SW 1271 (cell line): ENCODE measurements around the gene SLC31A2.
"Not testable (repeated sequence)": the region's sequence is repeated elsewhere in the genome, so short reads cannot be mapped to it uniquely, and the experiment has no call there.

Experiments
- DNase-seq, 2 experiments: peaks; one replicate each; lab custom pipeline; 2025; lab: John Stamatoyannopoulos, UW

SLC31A2 gene, protein sequence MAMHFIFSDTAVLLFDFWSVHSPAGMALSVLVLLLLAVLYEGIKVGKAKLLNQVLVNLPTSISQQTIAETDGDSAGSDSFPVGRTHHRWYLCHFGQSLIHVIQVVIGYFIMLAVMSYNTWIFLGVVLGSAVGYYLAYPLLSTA

DNA sequence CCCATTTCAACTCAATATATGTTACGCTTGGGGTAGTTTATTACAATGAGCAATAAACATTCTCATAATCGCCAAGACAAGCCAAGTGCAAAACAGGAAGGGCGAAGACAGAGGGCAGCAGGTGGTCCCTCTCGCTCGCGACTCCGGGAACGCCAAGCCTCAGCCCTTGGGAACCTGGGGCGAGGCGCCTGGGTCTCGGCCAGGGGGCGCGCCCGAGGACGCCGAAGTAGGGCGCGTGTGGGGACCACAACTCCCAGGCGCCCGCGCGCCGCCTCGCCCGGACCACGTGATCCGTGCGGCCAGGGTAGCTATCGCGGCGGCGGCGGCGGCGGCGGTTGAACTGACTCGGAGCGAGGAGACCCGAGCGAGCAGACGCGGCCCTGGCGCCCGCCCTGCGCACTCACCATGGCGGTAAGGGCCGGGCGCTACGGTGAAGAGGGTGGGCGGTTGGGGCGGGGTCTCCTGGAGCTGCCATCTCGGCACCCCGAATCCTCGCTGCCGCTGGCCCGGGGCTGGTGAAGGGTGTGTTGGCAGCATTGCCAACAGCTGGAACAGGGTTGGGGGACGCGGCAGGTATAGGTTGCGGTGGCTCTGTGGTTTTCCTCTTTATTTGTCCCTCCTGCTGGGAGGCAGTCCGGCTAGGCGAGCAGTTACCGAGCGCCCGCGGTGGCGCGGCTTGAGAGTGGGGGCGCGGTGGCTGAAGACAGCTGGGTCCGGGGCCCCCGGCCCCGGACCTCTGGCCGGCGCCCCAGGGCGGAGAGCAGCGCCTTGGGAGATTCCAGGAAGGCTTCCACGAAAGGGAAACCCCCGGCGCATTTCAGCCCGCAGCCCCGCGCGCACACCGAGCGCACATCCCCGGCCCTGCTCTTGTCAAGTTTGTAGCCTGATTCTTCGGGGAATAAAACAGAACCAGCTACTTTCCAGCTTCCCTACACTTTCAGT is at the start of gene SLC31A2:
TSS of gene SLC31A2 (plus strand) at position 338 of the 942 bp plus-strand sequence. CDS start at position 406, 68 bp downstream.
- DNase-seq = peak; percentile 79 to 83

DNA sequence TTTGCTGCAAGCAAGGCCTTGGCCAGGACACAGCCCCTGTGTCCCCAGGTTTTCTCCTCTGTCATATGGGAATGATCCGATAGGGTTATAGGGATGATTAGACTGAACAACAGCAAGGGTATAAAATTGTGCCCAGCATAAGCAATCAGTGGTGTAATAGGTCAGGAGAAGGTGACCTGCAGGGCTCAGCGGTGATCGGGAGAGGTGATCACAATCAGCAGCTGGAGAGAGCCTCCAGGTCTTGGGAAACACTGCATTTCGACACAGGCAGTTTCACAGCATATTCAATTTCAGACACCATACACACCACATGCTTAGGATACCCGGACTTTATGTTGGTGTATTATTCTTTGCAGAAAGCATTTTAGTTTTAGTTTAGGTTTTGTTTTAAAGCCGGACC is 45.5 kb upstream of the SLC31A2 start:
- not testable (repeated sequence) for DNase-seq

DNA sequence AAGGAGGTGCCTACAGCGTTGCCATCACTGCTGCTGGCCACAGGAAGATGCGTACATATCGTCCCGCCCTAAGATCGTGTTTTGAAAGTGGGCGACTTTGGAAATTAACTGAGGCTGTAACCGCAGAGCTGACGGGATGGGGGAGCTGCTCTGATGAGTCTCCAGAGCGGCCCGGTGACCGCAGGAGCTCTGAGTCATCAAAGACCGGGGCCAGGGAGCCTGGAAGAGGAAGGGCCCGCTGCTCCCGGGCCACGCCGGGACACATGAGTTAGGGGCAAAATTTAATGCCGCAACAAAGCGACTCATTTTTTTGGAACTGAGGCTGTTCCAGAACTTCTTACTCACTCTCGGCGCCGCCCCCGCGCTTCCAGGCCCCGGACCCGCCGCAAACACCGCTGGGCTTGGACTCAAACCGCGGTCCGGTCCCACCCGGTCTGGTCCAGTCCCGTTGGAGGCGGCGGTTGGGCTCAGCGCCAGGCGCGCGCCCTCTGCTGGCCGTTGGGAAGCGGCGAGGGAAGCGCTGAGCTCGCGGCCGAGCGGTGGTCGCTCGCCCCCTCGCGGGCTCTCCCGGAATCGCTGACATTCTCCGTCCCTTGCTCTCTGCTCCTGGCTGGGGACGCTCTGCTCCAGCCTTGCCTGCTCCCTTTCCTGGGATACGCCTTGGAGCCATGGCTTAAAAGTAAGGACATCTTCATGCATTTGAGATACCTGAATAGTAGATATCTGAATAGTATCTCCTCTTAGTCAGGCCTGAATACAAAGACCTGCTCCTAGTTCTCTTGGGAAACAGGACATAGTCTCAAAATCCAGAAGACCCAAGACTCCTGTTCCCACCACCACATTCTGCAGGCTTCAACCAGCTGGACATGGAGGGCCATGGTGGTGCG is 39.5 kb upstream of the SLC31A2 start:
- not testable (repeated sequence) for DNase-seq

DNA sequence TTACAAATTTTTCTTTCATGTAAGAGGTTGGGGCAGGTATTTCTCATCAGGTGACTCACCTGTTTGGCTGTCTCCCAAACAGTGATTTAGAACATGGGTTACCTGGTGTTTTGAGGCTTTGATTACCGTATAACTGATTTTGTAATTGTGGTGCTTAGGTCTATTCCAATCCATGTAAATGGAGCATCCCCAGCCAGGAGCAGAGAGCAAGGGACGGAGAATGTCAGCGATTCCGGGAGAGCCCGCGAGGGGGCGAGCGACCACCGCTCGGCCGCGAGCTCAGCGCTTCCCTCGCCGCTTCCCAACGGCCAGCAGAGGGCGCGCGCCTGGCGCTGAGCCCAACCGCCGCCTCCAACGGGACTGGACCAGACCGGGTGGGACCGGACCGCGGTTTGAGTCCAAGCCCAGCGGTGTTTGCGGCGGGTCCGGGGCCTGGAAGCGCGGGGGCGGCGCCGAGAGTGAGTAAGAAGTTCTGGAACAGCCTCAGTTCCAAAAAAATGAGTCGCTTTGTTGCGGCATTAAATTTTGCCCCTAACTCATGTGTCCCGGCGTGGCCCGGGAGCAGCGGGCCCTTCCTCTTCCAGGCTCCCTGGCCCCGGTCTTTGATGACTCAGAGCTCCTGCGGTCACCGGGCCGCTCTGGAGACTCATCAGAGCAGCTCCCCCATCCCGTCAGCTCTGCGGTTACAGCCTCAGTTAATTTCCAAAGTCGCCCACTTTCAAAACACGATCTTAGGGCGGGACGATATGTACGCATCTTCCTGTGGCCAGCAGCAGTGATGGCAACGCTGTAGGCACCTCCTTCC is 37.9 kb upstream of the SLC31A2 start:
- DNase-seq = peak in 1 of 2 experiments; percentile 13

DNA sequence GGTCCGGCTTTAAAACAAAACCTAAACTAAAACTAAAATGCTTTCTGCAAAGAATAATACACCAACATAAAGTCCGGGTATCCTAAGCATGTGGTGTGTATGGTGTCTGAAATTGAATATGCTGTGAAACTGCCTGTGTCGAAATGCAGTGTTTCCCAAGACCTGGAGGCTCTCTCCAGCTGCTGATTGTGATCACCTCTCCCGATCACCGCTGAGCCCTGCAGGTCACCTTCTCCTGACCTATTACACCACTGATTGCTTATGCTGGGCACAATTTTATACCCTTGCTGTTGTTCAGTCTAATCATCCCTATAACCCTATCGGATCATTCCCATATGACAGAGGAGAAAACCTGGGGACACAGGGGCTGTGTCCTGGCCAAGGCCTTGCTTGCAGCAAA is 32.0 kb upstream of the SLC31A2 start:
- DNase-seq = not testable (repeated sequence)

DNA sequence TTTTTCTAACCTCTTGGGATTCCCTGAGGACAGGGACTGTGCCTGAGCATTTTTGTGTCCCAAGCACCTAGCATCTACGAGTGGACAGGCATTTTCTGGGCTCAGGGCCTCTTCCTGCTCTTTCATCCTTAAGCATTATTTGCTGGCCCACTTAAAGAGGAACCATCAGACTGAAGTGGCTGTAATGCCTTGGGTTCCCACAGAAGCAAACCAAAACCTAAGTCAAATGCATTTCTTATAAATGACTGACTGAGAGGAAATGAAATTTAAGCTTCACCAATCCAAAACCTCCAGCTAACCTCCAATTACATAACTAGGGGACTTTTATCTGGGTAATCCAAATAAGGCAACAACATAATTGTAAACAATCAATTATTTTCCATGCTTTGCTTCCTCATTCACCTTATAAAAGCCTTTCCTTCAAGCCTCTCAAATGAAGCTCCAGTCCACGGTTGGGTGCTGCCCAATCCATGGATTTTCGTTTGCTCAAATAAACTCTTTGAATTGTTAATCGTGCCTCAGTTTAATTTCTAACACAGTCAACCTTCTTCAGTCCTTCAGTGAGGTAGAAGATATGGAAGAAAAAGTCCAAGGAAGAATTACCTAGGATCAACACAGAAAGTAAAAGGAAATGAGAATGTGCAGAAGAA is 25.3 kb upstream of the SLC31A2 start:
- DNase-seq = no peak

DNA sequence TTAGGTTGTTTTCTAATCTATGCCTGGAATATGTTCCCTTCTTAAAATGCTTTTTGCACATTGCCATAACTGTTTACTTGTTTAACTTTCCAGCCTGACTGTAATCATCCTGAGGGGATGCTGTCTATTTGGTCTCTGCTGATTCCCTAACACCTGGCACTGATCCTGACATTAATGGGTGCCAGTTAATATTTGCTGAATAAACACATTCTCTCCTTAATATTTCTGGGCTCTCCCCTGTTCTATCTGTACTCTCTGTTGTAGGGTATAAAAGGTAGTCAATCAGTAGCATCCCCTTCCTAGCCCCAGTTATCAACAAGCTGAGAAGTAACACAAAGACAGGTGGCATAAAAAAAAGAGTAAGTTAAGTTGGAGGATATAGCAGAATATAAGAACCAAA is 21.3 kb upstream of the SLC31A2 start:
- DNase-seq = no peak

DNA sequence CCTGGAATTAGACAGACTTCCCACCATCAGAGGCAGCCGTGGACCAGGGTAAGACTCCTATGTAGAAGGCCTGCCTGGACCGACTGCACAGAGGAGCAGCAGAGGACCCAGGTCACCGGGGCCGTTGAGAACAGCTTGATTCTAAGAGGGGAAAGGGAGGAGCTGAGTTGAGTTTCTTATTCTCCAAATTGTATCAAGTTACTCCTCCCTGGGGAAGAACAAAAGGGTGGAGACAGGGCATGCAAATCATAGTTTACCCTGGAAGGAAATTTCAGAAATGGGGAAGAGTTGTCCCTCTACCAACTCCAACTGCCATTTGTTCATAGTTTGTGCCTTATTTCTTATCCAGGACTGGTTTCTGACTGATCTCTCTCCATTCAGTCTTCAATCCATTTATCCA is 20.9 kb upstream of the SLC31A2 start:
- no peak for DNase-seq

DNA sequence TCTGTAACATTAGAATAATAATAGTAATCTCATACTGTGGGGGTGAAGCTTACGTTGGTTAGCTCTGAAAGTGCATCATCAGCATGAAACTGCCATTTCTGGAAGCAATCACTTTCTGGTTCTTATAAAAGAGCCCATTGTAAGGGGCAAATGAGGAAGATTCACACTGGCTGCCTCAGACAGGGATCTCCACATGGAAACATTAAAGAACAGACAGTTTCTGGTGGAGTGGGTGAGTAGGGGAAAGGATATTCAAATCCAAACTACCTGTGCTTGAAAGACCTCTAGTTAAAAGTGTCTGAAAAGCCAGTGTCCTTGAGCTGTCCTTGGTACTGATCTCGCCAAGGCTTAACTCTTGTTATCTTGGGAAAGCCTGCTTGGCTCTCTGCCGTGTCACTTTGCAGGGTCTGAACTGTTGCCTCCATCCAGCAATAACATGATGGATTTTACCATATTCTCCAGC is 19.1 kb upstream of the SLC31A2 start:
- no peak for DNase-seq

DNA sequence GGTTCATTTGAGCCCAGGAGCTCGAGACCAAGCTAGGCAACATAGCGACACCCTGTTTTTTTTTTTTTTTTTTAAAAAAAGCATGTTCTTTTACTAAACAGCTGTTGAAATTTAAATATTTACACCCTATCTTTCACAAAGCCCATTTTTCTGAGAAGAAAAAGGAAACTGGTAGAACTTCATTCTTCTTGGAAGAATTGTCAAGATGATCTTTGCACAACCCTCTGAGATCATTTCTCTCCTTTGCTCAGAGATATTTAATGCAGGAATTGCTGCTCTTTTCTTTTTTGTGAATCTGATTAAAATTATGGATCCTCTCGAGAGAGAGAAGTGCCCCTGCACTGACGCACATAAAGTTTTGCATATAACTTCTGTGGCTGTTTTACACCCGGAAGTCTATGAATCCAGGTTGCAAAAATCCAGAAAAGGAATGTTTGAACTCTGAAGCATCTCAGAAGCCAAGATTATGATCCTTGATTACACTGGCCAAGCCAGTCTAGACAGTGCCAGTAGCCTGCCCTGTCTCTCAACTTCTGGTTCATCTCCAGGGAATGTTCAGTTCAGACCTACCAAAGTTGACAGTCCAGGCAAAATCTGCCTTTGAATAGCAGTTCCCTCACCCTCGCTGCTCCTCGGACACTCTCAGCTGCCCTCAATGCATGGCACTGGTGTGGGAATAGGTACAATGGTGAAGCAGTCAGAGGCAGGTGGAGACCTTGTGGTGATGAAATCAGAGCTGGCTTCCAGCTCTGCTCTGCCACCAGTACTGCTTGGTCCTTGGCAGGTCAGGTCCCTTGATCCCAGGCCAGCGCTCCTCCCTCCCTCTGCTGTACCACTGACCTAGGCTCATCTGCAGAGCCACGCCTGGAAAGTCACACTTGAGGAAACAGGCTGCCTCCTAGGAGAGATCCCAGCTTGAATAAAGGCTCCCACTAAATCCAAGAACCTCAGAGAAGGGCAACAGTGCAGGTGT is 13.3 kb upstream of the SLC31A2 start:
- no peak for DNase-seq

DNA sequence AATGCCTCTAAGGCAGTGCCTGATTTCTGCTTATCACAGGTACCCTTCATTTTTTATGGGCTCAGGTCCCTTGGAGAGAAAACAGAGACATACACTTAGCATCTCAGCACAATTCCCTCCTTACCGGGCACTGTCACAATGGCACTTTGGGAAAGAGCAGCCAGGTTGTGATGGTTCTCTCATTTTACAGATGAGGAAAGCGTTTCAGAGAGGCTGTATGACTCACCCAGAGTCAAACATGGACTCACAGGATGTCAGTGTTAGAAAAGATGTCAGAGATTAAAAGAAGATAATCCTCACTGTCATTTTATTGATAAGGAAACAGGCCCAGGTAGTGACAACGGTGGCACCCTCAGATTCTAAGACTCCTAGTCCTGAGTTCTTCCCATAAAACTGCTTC is 12.0 kb upstream of the SLC31A2 start:
- no peak for DNase-seq

DNA sequence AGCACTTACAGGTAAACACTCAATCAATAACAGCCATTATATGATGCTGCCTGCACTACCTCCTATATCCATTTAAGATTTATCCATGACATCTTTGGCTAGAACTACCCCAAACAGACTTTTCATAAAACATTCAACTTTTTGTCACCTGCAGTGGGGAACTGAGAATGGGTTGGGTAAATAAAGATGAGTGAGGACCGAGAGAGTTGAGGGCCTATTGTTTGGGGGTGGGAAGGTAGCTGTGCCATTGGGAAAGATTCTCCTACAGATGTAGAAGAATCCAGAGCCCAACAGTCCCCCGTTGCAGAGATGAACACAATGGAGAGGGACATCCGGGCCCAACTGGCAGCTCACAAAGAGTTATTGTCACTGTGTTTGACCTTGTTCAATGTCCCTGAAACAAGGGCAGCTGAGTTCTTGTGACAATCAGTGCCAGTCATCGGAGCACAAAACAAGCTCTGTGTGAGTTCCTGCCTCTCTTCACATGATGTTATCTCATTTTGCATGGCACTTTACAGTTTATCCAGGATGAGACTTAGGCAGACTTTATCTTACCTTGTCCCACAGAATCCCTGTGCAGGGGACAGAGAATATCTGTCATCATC is 11.5 kb upstream of the SLC31A2 start:
- DNase-seq = no peak

DNA sequence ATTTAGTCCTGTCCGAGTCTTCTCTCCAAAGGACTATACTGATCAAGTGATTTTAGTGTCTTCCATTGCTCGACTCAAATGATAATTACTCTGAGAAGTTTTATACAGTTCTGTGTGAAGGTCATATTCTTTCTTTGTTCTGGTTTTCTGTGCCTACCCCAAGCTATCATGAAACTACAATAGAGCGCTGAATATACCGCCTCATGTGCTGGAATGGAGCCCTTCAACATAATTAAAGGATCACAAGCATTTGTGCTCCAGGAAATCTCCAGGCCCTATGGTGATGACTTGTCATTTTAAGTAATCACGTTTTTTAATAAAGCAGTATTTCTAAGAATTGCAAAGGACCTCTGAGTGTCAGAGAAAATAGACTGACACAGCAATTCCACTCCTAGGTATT is 10.9 kb upstream of the SLC31A2 start:
- no peak for DNase-seq

DNA sequence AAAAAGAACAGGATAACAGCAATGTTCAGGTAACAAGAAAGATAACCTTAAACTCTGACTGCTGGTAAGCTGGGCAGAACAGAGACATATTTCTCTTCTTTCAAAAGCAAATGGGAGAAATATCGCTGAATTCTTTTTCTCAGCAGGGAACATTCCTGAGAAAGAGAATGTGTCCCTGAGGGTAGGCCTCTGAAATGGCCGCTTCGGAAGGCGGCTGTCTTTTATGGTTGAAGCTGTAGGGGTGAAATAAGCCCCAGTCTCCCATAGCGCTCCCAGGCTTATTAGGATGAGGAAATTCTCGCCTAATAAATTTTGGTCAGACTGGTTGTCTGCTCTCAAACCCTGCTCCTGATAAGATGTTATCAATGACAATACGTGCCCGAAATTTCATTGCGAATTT is 9.9 kb upstream of the SLC31A2 start:
- not testable (repeated sequence) for DNase-seq

DNA sequence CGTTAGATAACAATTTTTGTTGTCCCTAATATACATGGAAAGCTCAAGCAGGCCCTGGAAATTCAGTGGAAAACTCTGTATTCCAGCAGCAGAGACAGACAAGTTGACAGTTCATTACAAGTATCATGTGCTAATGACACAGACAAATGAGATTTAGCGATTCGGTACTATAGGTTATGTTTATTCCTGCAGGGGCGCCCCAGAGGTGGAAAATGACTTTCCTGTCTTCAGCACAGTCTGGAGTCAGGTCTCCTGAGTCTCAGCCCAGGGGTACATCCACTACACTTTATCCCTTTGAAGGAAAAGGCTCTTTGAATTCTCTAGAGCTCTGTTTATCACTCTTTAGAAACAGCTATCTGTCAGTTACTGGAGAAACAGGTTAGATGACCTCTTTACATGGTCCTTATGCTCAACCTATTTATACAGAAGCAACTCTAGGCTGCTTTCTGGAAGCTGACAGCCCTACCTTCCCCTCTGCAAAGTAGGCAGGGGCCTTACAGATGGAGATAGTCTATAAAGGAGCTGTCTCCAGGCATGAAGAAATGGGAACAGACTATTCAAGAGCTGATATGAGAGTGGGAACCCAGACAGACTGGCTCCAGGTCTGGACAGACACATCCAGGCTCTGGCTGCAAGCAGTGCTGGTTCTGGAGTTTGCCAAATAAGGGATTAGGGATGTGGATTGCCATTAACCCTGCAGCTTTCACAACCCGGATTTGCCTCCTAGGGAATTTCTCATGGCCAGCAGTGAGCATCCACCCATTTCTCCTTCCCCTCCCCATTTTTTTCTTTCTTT is 7.2 kb upstream of the SLC31A2 start:
- no peak for DNase-seq

DNA sequence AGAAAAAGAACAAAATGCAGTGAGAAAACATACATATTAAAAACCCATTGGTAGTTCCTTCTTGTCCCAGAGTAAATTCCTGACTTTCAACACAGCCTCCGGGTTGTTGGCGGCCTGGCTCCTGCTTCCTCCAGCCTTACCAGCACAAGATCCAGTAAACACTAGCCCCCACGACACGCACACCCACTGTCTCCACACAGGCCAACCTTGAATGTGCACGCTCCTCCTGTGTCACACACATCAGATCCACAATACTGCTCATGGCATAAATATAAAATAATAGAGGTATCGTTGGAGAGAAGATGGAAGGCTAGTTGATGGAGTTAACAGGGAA is 2.5 kb upstream of the SLC31A2 start:
- no peak for DNase-seq

DNA sequence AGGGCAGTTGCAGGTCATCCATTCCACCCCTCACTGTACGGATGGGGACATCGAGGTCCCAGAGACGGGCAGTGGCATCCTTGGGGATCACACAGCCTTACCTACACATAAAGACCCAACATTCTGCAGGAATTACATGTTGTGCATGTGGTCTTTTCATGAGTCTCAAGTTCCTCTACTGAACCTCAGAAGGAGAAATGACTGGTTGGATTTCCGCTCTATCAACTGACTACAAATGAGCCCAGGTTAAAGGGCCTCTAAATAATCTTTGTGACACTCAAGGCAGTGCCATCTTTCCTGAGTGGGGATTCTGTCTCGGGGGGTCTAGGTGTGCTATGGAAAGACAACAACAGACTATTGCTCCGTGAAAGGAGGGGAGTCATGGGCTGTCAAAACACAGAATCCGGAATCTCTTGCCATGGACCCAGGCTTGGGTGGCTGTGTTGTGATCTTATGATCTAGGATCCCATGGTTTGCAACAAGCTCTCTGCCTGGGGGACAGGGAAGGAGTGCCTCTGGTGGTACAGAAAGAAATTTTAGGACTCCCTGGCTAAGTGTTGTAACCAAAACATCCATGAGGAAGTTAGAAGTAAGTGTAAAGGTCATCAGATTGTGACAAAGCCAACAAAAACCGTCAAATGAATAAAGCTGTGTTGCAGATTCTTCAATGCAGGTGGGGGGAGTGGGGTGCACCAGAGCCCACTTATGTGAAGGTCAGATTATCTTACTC is 1.9 kb upstream of the SLC31A2 start:
- no peak for DNase-seq

DNA sequence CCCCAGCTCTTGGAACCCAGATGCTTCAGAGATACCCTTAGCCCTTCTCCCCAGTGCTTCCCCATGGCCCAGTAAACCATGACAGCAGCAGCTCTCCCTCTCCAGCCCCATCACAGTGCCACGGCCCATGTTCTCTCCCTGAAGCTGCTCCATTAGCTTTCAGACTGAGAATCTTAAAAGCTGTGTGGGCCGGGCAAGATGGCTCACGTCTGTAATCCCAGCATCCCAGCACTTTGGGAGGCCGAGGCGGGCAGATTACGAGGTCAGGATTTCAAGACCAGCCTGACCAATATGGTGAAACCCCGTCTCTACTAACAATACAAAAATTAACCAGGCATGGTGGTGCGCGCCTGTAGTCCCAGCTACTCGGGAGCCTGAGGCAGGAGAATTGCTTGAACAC is 1.2 kb upstream of the SLC31A2 start:
- DNase-seq = not testable (repeated sequence)
